Right renal pelvis (tissue), 4 donors: Measurements from ENCODE around the gene ITPR3. TPM values are rescaled to one million over a fixed set of nuclear protein-coding genes. Genes with fewer than 3 reads are reported as not detected.

Experiments used
- DNase-seq, 4 donors: peaks; one replicate each; pipeline ENCODE4 v3.0.0-alpha.2; 2013; ENCODE audit warnings: low read depth in 4 of 4, low spot score in 3 of 4, missing footprints in 1 of 4
- polyA plus RNA-seq, 4 donors: library from polyadenylated mRNA; unstranded; fragments of 120-200 nt; gene quantifications; one replicate each; pipeline ENCODE4 v1.2.1, GENCODE V29; 2013; ENCODE audit not compliant: insufficient read length in 4 of 4

ITPR3 gene
- polyA plus RNA-seq, 4 donors: 7.5 to 9.2 (median 8.7) TPM

DNA sequence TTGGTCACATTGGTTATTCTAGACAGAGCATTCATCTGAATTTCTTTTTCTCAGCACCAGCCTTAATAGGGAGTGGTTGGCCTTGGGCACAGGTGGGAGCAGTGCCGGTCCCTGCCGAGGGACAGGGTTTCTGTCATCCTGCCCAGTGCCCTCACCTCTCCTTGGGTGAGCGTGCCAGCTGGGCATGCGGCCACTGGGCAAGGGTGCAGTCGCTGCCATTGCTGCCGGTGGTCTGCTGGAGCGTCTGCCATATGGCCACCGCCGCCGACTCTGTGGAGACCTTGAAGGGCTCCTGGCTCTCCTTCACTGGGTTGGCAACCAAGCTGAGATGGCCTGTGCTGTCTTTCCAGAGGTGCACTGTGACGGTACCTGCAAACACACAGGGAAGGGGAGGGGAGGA, 106.8 kb downstream of the ITPR3 start:
- DNase-seq: no peak

DNA sequence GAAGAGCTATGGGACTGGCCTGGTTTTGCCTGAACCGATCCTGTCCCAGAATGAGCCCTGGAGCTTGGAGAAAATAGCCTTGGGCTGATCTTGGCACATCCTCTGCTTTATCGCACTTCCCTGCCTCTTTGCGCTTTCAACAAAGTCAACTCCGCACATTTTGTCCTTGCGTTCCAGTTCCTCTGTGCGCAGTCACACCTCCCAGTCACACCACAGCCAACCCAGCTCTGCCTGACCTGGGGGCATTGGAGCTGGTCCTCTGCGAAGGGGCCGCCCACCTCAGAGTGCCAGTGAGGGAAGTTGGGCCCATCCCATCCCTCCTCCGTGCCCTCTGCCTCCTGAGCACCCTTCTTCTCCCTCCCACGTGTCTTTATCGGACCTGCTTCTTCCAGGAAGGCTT, 107.3 kb downstream of the ITPR3 start:
- no peak for DNase-seq

DNA sequence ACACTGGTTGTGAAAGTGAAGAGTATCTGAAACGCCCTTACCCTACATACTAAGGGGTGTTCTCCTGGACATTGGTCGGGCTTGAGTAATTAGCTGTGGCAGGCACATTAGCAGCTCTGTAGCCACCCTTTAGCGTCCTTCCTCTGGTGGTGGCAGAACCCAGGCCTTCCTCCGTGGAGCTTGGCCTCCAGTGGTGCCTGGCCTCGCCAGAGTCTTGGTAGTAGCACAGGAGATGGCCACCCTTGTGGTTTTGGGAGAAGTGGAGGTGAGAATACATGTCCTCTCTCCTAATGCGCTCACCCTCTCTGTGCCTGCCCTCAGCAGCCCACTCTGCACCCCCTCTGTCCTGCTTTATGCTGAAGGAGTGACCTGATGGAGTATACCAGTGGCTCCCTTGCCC, 107.9 kb downstream of the ITPR3 start:
- no peak for DNase-seq

DNA sequence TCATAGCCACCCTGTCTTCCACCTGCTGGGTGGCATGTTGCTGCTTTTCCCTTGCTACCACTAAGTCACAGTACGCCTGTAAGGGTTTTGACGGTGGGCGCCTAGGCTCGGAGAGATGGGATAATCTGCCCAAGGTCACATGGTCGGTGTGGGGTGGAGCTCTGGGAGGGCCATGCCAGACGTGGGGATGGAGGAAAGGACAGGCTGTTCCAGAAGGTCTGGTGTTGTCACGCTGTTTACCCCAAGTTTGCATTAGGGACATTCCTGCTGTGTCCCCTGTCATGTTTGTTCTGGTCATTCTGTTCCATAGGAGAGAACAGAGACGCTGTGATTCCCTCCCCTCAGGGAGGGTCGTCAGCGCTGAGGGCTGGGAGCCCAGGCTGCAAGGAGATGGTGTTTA, 109.5 kb downstream of the ITPR3 start:
- no peak for DNase-seq

DNA sequence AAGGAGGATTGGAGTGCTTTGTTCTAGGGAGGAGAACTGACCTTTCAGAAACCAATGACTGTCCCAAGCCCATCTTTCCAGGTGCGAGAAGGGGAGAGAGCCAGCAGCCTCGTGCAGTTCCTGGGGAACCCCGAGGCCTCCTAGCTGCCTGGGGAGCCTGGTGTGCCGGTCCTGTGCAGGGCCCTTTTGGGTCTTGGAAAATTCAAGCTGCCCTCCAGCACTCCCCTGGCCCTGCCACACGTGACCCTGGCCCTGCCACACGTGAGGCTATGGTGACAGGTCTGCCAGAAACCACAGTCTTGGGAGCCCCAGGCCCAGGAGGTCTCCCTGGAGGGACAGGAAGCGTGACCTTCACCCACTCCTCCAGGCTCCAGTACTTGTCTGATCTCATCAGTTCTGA, 109.9 kb downstream of the ITPR3 start:
- DNase-seq: no peak

DNA sequence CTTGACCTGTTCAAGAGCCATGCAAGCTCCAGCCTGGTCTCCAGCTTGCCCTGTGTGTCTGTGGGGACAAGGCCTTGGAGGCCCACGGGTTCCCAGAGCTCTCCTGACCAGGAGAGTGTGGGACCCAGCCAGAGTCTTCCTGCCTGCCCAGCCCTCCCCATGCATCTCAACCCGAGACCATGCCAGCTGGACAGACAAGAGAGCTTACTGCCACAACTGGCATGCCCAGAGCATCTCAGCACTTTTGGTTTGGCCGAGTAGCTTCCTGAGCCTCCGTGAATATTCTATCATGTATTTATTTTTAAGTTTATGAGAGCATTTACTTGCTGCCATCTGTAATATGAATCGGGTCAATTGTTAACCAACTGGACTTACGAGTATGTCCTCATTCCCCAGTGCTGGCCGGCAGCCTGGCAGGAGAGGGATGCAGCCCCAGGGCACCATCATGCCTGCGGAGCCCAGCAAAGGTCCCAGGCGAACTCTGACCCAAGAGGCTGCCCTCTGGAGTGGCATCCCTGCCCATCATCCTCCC, 110.7 kb downstream of the ITPR3 start:
- no peak for DNase-seq

DNA sequence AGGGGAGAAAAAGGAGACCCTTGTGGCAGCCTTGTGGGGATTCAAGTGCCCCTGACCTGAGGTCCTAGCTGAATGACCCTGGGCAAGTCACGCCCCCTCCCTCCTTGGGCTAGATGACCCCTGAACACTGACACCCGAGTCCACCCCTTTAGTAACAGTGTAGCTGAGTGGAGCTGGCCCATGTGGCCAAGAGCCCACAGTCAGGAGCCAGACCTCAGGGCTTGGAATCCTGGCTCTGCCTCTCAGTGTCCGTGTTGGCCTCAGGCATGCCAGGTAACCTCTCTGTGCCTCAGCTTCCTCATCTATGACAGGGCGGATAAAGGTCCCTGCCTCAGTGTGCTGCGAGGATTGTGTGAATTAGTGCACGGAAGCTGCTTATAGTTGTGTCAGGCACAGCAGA, 111.3 kb downstream of the ITPR3 start:
- no peak for DNase-seq

DNA sequence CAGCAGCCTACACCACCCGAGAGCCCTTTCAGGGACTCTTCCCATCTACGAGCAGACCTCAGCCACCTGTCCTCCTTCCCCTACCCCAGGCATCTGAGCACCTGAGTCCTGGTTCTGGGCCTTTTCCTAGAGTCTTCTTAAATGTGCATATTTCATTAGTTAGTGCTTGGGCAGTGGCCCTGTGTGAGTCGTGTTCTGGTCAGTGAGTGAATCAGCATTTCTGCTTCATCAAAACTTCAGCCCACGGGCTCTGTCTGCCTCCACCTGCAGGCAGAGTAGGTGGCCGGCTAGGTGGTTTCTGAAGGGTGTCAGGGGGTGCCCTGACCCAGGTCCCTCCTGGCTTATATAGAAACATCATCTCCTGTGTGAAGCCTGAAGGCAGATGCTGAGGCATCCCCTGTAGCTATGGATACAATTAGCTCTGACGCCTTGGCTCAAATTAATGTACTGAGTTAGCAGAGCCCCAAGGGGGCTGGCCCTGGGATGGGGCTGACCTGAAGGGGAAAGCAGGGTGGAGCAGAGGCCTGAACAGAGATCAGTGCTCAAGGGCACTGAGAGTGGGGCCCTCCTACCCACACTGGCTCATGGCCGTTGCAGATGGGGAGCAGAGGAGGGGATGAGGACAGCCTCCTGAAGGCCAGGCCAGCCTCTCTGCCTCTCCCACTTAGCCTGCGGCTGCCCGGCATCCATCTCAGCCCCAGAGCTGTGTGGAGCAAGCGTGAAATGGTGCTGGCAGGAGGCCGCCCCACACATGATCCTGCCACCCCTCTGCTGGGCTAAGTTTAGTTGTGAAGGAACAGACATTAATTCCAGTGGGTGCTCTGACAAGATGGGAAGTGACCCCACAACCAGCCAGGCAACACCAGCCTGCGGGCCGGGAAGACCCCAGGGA, 111.9 kb downstream of the ITPR3 start:
- DNase-seq: no peak

DNA sequence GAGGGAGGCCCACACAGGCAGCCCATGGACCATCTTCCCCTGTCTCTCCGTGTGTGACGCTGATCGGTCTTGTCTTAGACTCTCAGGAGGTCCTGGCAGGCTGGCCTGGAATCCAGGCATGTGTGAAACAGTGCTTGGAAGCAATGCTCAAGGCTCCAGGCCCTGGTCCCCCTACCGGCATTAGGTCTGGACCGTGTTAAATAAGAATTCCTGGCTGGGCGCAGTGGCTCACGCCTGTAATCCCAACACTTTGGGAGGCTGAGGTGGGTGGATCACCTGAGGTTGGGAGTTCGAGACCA, 112.5 kb downstream of the ITPR3 start:
- no peak for DNase-seq

DNA sequence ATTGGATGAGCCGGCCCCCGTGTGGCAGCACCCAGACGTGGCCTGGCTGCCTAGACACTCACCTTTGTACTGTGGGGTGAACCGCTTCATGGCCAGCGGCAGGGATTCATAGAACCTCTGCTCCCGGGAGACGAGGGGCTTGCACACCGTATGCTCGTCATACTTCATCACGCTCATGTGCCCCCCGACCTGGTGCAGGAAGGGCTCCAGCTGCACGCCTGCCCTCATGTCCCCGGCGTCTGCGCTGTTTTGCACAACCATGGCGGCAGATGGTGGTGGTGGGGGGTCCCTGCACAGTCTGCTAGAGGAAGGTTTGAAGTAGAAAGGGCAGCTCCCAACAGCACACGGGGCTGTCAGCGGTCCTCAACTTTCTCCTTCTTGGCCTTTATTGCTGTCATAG, 114.1 kb downstream of the ITPR3 start:
- DNase-seq: no peak

DNA sequence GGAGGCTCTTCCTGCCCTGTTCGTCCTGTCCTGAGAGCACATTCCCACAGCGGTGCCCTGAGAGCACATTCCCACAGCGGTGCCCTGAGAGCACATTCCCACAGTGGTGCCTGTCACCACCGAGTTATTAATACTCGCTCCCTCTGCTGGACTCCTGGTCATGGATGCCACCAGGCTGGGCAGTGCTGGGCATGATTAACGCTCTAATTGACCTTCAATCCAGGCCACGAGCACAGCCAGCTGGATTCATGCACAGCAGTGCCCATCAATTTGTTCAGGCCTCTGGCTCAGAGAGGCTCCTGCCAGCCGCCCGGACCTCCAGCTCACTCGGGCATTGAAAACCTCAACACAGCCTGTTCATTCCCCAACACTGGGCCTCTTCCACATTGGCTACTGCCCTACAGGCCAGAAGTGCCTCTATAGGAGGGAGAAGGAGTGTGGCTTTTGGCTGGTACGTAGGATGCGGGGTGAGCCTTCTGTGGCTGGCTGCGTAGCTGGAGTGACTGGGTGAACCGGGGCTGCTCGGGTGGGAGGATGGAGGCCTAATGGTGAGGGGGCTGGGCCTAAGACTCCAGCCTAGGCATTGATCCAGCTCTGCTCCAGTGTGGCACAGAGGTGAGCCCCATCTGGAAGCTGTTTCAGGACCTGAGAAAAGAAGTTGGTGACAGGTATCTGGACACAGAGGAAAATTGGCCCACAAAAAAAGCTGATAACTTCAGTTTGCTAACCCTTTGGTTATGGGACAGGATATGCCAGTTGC, 116.3 kb downstream of the ITPR3 start:
- no peak for DNase-seq

DNA sequence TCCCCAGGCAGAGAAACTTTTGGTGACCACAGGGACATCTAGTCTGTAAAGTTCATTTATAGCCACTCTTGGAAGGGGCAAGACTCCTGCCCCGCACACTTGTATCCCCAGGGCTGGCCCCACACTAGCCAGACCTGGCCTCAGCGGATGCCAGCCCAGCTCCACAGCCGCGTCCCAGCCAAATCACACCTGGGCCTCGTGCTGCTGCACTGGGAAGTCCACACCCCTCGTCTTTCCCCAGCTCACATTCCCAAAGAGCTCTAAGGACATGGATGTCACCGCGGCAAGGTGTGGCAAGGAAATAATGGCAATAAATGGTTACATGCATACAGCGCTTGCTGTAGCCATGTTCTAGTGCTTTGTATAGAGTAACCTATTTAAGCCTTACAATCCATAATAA, 117.0 kb downstream of the ITPR3 start:
- no peak for DNase-seq

DNA sequence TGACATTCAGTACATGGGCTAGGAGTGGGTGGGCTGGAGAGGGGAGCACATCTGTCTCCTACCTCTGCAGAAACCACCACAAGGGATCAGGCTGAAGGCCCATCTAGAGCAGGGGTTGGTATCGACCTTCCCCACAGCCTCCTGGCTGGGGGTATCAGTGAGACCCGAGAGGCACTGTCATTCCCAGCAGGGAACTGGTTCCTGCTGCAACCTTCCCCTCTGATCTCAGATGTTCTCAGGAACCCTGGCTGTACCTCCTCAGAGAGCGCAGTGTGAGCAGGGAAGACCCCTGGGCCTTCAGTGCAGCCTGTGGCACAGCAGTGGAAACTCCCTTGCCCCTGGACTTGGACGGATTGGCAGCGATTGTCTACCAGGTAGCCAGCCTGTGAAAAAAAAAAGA, 117.8 kb downstream of the ITPR3 start:
- no peak for DNase-seq

DNA sequence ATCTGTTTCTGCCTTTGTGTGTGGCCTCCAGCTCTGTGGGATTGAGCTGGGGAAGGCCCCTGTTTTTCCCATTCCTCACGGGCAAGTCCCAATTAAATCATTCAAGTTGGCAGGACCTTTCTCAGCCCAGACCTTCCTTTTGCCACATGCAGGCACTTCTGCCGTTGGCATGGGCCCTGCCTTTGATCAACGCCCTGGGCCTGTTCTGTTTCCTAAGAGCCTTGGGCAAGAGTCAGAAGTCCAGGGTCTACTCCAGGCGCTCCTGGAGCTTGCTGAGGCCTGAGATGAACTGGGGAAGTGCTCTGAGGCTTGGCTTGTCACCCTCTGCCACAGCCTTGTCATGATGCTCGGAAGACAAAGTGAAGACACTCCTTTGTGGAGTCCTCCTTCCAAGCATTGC, 118.4 kb downstream of the ITPR3 start:
- DNase-seq: no peak

DNA sequence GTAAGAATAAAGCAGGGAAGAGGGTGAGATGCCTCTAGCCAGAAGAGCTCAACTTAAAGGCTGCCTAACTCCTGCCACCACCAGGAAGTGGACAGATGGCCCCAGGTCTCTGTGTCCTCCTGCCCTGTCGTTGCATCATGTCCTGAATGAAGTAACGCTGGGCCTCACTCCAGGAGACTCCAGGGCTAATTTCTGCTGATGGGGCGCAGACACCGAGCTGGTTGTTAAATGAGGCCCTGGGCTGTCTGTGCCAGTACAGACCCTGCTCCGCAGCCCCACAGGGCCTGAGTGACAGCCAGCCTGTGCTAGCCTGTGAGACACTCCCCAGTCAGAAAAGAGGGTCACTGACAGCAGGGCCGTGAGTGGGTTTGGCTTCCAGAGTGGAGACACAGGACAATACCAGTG, 119.1 kb downstream of the ITPR3 start:
- DNase-seq: no peak

DNA sequence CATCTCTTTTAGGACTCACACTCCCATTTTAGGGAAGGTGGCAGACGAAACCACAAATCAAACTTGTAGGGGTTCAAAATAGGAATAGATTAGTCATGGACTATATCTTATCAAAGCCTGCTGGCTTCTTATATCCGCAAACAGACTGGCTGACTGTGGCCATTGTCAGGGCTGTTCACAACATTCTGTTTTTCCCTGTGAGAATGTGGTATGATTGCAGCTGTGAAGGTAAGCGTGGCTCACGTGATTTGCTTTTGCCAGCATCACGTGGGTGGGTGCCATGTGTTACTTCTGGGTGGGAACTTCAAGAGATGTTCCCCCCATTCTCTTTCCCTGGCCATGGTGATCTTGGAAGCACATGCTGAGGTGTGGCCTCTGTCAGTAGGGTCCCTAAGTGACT, 119.7 kb downstream of the ITPR3 start:
- DNase-seq: no peak

DNA sequence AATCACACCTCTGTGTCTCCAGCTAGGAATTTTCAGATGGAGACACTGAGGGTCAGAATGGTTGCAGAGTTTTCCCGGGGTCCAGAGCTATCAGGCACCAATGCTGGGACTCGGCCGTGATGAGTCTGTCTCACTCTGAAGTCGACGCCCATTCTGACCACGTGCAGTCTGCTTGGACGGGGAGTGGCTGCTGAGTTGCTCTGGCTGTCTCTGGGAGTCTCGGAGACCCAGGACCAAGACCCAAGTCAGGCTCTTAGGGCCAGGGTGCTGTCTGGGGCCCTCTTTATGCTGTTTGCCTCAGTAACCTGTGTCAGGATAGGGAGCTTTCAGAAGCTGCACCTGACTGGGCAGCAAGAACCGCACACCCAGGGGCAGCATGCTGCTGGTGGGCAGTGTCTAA, 121.0 kb downstream of the ITPR3 start:
- DNase-seq: no peak

DNA sequence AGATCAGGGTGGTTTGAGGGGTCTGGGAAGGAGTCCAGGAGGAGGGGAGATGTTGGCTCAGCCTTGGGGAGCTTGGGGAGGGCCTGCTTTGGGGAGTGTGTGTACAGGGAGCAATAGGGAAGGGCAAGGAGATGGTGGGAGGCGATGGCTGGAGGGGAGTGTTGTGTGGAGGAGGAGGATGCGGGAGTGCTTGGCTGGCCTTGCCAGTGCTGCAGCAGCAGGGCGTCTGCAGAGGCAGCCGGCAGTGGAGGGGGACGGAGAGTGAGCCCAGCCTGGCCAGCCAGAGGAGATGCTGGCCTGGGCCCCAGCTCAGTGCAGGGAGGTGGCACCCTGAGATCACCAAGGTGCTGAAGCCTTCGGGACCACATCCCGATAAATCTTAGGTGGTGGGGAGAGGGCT, 121.7 kb downstream of the ITPR3 start:
- no peak for DNase-seq

DNA sequence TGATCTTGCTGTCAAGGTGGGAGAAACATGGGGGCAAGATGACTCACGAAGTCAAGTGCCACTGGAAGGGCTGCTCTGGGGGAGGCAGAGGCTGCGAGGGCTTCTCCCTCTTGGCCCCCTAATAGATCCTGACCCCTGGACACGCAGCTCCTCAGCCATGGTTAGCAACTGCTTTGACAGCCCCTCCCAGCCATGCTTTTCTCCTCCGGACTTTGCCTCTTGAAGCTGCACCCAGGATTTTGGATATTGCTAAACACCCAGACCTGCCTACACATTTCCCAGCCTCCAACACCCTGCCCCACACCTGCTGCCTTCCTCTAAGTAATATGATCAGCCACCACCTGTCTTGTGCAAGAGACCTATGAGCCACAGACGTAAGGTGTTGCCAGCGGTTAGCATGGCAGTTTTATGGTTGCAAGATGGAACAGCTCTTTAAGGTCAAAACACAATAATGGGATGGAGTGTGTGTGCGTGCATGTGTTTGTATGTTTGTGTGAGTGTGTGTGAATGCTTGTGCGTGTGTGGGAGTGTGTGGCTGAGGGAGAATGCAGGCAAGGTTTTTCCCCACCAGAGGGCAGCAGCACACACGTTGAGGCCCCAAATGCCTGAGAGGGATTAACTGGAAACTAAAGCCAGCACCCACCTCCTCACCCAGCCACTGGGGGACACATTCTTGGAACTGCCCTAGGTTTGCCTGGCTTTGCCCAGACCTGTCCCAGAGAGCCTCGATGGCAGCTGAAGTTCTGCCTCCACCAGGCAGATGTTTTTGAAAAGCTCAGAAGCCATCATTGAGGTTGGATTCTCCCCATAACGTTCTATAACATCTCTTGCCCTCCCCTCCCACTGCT, 123.1 kb downstream of the ITPR3 start:
- DNase-seq: peak; percentile 63 to 77 (median 72)

DNA sequence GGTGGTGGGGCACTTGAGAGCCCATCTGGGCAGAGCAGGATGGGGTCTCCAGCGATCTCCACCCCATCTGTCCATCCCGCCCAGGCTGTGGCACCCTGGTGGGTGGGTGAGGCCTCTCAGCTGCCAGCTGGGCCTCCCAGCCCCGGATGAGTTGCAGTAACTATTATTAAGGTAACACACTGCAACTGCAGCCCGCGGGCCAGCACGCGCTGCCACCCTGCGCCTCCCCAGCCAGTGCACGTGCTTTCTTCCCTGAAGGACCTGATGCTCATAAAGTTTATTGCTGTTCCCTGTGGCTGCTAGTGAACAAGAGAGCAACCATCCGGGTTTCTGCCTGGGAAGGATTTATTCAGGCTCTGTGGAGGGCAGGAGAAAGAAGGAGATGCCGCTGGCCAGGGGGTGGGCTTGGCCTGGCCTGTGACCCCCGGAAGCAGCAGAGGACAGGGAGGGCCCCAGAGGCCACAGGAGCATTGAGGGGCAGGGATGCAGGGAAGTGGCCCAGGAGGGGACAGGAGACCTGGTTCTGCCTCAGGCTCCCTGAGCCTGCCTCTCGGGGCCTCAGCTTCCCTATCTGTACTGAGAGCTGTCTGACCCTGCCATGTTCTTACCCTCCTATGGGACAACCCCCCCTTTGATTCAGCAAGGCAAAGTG, 123.9 kb downstream of the ITPR3 start:
- DNase-seq: no peak

DNA sequence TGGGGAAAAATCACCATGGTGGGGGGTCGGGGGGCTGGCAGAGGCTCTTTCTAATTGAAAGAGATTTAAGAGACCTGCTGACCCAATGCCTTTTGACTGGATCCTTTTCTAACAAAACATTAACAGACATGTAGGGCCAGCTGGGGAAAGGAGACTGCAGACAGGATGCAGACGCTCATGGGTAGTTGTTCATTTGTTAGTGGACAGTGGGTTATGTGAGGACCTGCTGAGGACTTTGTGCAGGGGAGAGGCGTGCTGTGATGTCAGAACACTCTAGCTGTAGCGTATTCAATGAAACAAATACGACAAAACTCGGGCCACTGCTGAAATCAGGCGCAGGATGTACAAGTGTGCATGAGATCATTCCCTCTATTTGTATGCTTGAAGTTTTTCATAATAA, 124.4 kb downstream of the ITPR3 start:
- DNase-seq: no peak
